Neural crest cell (in vitro differentiated cells): ENCODE data around the gene TFCP2. TPM values are rescaled to one million over a fixed set of nuclear protein-coding genes. Genes with fewer than 3 reads are reported as not detected.

Source experiments
- DNase-seq: peaks from one replicate; pipeline ENCODE4 v3.0.0; 2021; ENCODE audit warnings: low read depth, mixed read lengths, low spot score
- H3K27ac Mint-ChIP-seq: one replicate; pipeline ENCODE4 v1.8.0; 2021; ENCODE audit warnings: mild to moderate bottlenecking, mixed read lengths; ENCODE audit not compliant: unreplicated experiment
- H3K27me3 Mint-ChIP-seq: 2 replicates; pipeline ENCODE4 v1.8.0; 2021; ENCODE audit warnings: low read depth, mild to moderate bottlenecking, mixed read lengths
- H3K36me3 Mint-ChIP-seq: 2 replicates; pipeline ENCODE4 v1.8.0; 2021; ENCODE audit warnings: low read depth, mild to moderate bottlenecking, mixed read lengths
- H3K4me1 Mint-ChIP-seq: 2 replicates; pipeline ENCODE4 v1.8.0; 2021; ENCODE audit warnings: mixed read lengths
- H3K4me3 Mint-ChIP-seq: one replicate; pipeline ENCODE4 v1.8.0; 2021; ENCODE audit warnings: mild to moderate bottlenecking, mixed read lengths
- H3K9me3 Mint-ChIP-seq: 2 replicates; pipeline ENCODE4 v1.8.0; 2021; ENCODE audit warnings: mixed read lengths
- total RNA-seq: library from RNA; stranded (reverse); gene quantifications from 2 replicates; pipeline ENCODE4 v1.2.1, GENCODE V29; 2021
- TF ChIP-seq, protein P1 (sequence below): fragments of 200-600 bp; sonication (generic); conservative IDR thresholded peaks from 2 replicates; pipeline ENCODE4 v1.5.0; 2021; ENCODE audit warnings: antibody characterized with exemption, mild to moderate bottlenecking

TFCP2 gene
- total RNA-seq, 1 donor from 2014 or later, result 28.8 TPM

DNA sequence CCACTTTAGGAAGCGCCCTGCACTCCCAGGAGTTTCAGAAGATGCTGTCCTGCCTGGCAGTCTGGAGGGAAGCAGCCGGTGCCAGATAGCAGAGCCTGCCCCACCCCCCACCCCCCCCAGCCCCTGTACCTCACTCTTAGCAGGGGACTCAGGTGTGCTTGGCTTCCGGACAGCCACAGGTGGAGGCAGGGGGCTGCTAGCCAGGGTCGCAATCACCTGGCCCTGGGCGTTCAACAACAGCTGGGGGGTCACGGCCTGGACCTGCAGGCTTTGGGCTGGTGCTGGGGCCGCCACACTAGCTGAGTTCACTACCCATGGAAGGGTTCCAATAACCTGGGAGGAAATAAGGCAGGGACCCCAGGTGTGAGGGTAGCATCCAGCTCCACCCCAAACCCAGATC lies 22.9 kb upstream of the TFCP2 start:
- TF ChIP-seq, protein P1, sequence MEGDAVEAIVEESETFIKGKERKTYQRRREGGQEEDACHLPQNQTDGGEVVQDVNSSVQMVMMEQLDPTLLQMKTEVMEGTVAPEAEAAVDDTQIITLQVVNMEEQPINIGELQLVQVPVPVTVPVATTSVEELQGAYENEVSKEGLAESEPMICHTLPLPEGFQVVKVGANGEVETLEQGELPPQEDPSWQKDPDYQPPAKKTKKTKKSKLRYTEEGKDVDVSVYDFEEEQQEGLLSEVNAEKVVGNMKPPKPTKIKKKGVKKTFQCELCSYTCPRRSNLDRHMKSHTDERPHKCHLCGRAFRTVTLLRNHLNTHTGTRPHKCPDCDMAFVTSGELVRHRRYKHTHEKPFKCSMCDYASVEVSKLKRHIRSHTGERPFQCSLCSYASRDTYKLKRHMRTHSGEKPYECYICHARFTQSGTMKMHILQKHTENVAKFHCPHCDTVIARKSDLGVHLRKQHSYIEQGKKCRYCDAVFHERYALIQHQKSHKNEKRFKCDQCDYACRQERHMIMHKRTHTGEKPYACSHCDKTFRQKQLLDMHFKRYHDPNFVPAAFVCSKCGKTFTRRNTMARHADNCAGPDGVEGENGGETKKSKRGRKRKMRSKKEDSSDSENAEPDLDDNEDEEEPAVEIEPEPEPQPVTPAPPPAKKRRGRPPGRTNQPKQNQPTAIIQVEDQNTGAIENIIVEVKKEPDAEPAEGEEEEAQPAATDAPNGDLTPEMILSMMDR, result no peak
- Mint-ChIP-seq H3K36me3 (no peaks in the 10 kb centered on the region), H3K4me1 (peaks cover 3% of the 10 kb centered on the region), H3K9me3 (no peaks in the 10 kb centered on the region), H3K27me3 (no peaks in the 10 kb centered on the region), H3K4me3 (no peak overlapping the region), H3K27ac (no peak overlapping the region)
- DNase-seq, result no peak

- DNase-seq, result no peak
- TF ChIP-seq, protein P1, result no peak
- no peak overlapping the region for H3K27ac Mint-ChIP-seq
- H3K9me3 Mint-ChIP-seq, result no peaks in the 10 kb centered on the region
- H3K4me1 Mint-ChIP-seq, result peaks cover 8% of the 10 kb centered on the region
- H3K4me3 Mint-ChIP-seq, result no peak overlapping the region
- no peaks in the 10 kb centered on the region for H3K36me3 Mint-ChIP-seq
- no peaks in the 10 kb centered on the region for H3K27me3 Mint-ChIP-seq
Measured at GRCh38 chr12:51192284-51192671, 19.3 kb upstream of the TFCP2 start.

DNA sequence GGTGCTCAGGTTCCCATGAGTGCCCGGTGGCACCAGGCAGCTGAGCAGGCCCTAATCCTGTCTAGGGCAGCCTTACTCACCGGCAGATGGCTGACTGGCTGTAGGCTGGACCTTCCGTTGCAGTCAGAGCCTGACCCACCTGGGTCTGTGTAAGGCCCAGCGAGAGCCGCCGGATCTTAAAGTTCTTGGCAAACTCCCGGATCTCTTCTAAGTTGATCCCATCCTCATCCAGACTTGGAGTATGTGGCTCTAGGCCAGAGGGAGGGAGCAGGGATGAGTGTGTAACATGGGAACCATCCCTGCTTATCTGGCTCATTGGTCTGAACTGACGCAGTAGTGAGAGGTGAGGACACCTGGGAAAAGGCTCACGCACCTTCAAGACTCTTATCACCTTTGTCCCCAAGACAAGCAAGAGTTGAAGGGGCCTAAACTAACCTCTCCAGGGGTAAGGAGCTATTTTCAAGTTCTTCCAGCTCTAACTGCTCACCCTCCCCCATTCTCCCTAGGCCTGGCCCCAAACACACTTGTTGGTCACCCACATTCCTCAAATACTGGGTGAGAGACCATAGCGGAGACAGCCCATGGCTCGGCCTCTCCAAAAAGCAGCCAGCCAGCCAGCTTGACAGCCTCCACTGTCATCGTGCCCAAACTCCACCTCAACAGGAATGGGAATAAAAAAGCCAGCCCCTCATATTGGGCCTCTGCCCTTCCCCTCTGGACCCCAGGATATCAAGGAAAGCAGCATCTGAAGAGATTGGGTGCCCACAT lies 18.8 kb upstream of the TFCP2 start:
- TF ChIP-seq, protein P1, result no peak
- no peaks in the 10 kb centered on the region for H3K9me3 Mint-ChIP-seq
- H3K4me3 Mint-ChIP-seq, result no peak overlapping the region
- H3K27ac Mint-ChIP-seq, result no peak overlapping the region
- H3K4me1 Mint-ChIP-seq, result peaks cover 8% of the 10 kb centered on the region
- no peaks in the 10 kb centered on the region for H3K27me3 Mint-ChIP-seq
- DNase-seq, result no peak
- H3K36me3 Mint-ChIP-seq, result no peaks in the 10 kb centered on the region

GRCh38 chr12:51190820-51191219 lies 17.9 kb upstream of the TFCP2 start:
- H3K27me3 Mint-ChIP-seq, result no peaks in the 10 kb centered on the region
- no peaks in the 10 kb centered on the region for H3K9me3 Mint-ChIP-seq
- H3K27ac Mint-ChIP-seq, result no peak overlapping the region
- peaks cover 8% of the 10 kb centered on the region for H3K4me1 Mint-ChIP-seq
- no peak for DNase-seq
- TF ChIP-seq, protein P1, result no peak
- H3K36me3 Mint-ChIP-seq, result no peaks in the 10 kb centered on the region
- no peak overlapping the region for H3K4me3 Mint-ChIP-seq

DNA sequence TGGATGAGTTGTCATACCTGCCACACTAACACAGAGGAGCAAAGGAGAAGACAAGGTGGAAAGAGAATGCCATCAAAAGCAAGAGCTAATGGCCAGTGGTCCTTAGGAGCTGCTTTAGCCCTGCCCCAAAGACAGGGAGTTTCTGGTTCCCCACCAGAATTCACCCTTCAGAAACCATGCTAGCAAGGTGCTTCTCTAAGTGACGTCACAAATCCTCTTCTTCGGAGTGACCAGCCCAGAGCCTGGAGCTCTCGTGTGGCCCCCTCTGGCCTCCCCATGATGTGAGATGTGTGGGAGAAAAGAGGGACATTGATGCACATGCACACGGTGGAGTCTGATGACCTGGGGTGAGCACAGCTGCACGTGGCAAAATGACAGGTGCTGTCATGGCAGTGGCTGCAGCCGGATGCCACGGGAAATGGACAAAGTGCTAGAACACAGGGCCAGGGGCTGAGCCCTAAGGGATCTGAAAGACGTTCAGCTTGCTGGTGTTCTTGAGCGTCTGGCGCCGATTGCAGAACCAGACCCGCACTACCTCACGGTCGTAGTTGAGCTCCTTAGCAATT lies 16.9 kb upstream of the TFCP2 start:
- Mint-ChIP-seq H3K4me3 (no peak overlapping the region), H3K27me3 (no peaks in the 10 kb centered on the region), H3K27ac (no peak overlapping the region), H3K4me1 (peaks cover 8% of the 10 kb centered on the region), H3K9me3 (no peaks in the 10 kb centered on the region), H3K36me3 (no peaks in the 10 kb centered on the region)
- no peak for DNase-seq
- TF ChIP-seq, protein P1, result no peak
